IPS DF 6.9 (cell line): ENCODE measurements around the gene LYRM7.

Experiments
- DNase-seq: peaks from one replicate; pipeline ENCODE4 v3.0.0-alpha.2; 2013; ENCODE audit warnings: low read depth, low spot score
- H3K27ac ChIP-seq: one replicate; pipeline ENCODE4 v1.5.1; 2013; ENCODE audit warnings: low read length, control low read depth
- H3K27me3 ChIP-seq: 2 replicates; pipeline ENCODE4 v1.6.1; 2013; ENCODE audit warnings: mild to moderate bottlenecking, low read length; ENCODE audit not compliant: control insufficient read depth, insufficient read depth
- H3K36me3 ChIP-seq: 2 replicates; pipeline ENCODE4 v1.6.1; 2013; ENCODE audit warnings: low read length; ENCODE audit not compliant: control insufficient read depth, insufficient read depth
- H3K4me1 ChIP-seq: 2 replicates; pipeline ENCODE4 v1.6.1; 2013; ENCODE audit warnings: low read length; ENCODE audit not compliant: control insufficient read depth, insufficient read depth
- H3K4me3 ChIP-seq: 2 replicates; pipeline ENCODE4 v1.5.1; 2013; ENCODE audit warnings: mild to moderate bottlenecking, low read length
- H3K9me3 ChIP-seq: 2 replicates; pipeline ENCODE4 v1.6.1; 2013; ENCODE audit warnings: low read length, inconsistent platforms; ENCODE audit not compliant: control insufficient read depth, insufficient read depth
- WGBS: extraction: QIAGEN DNeasy Blood & Tissue Kit; methylation state at CpG from one replicate; pipeline ENCODE4 v1.1.7; 2013; ENCODE audit warnings: mixed read lengths, missing lambda C conversion rate; ENCODE audit not compliant: insufficient read length, insufficient coverage; 5-methylcytosine and 5-hydroxymethylcytosine counted together

The LYRM7 gene

GRCh38 chr5:131204964-131205363 is 34.2 kb downstream of the LYRM7 start:
- no CpG with 5 or more reads among the region's 2 CpGs for WGBS
- no peaks in the 10 kb centered on the region for H3K36me3 ChIP-seq

GRCh38 chr5:131206061-131206460 is 35.3 kb downstream of the LYRM7 start:
- no peaks in the 10 kb centered on the region for H3K9me3 ChIP-seq
- no peaks in the 10 kb centered on the region for H3K4me1 ChIP-seq
- no peak for DNase-seq
- WGBS, result no CpG with 5 or more reads among the region's 2 CpGs
- no peaks in the 10 kb centered on the region for H3K36me3 ChIP-seq
- no peak overlapping the region for H3K27ac ChIP-seq
- H3K27me3 ChIP-seq, result no peaks in the 10 kb centered on the region
- no peak overlapping the region for H3K4me3 ChIP-seq

More at GRCh38 chr5:131204964-131205363, 34.2 kb downstream of the LYRM7 start:
- Histone ChIP-seq H3K27me3 (no peaks in the 10 kb centered on the region), H3K9me3 (no peaks in the 10 kb centered on the region), H3K4me3 (no peak overlapping the region), H3K27ac (no peak overlapping the region), H3K4me1 (no peaks in the 10 kb centered on the region)
- DNase-seq, result no peak

- no peaks in the 10 kb centered on the region for H3K27me3 ChIP-seq
- H3K36me3 ChIP-seq, result no peaks in the 10 kb centered on the region
- DNase-seq, result no peak
- H3K9me3 ChIP-seq, result no peaks in the 10 kb centered on the region
- WGBS, result no CpG with 5 or more reads among the region's 1 CpG
- H3K4me1 ChIP-seq, result no peaks in the 10 kb centered on the region
- H3K4me3 ChIP-seq, result no peak overlapping the region
- no peak overlapping the region for H3K27ac ChIP-seq
Measured at GRCh38 chr5:131206772-131207171, 36.0 kb downstream of the LYRM7 start.

- Histone ChIP-seq H3K4me1 (no peaks in the 10 kb centered on the region), H3K36me3 (no peaks in the 10 kb centered on the region), H3K27me3 (no peaks in the 10 kb centered on the region), H3K27ac (no peak overlapping the region), H3K4me3 (no peak overlapping the region), H3K9me3 (no peaks in the 10 kb centered on the region)
- no CpG with 5 or more reads among the region's 1 CpG for WGBS
- no peak for DNase-seq
Measured at GRCh38 chr5:131209175-131209505, 38.4 kb downstream of the LYRM7 start.

GRCh38 chr5:131209506-131210150 is 38.9 kb downstream of the LYRM7 start:
- no peaks in the 10 kb centered on the region for H3K4me1 ChIP-seq
- H3K27me3 ChIP-seq, result no peaks in the 10 kb centered on the region
- no peak overlapping the region for H3K27ac ChIP-seq
- WGBS, result no CpG with 5 or more reads among the region's 6 CpGs
- no peaks in the 10 kb centered on the region for H3K36me3 ChIP-seq
- no peaks in the 10 kb centered on the region for H3K9me3 ChIP-seq
- H3K4me3 ChIP-seq, result no peak overlapping the region
- no peak for DNase-seq

- H3K4me3 ChIP-seq, result no peak overlapping the region
- no peaks in the 10 kb centered on the region for H3K9me3 ChIP-seq
- no peak for DNase-seq
- H3K4me1 ChIP-seq, result no peaks in the 10 kb centered on the region
- no peak overlapping the region for H3K27ac ChIP-seq
- H3K36me3 ChIP-seq, result no peaks in the 10 kb centered on the region
- H3K27me3 ChIP-seq, result no peaks in the 10 kb centered on the region
Measured at GRCh38 chr5:131210151-131210510, 39.4 kb downstream of the LYRM7 start.

- no peak overlapping the region for H3K4me3 ChIP-seq
- no peak overlapping the region for H3K27ac ChIP-seq
Measured at GRCh38 chr5:131211669-131212068, 40.9 kb downstream of the LYRM7 start.

GRCh38 chr5:131212471-131213021 is 41.8 kb downstream of the LYRM7 start:
- Histone ChIP-seq H3K4me1 (no peaks in the 10 kb centered on the region), H3K27ac (no peak overlapping the region), H3K36me3 (no peaks in the 10 kb centered on the region), H3K27me3 (no peaks in the 10 kb centered on the region), H3K4me3 (no peak overlapping the region), H3K9me3 (no peaks in the 10 kb centered on the region)
- WGBS, result no CpG with 5 or more reads among the region's 5 CpGs
- DNase-seq, result no peak

More at GRCh38 chr5:131211669-131212068, 40.9 kb downstream of the LYRM7 start:
- H3K27me3 ChIP-seq, result no peaks in the 10 kb centered on the region
- no peaks in the 10 kb centered on the region for H3K4me1 ChIP-seq
- no peak for DNase-seq
- no peaks in the 10 kb centered on the region for H3K36me3 ChIP-seq
- no CpG with 5 or more reads among the region's 5 CpGs for WGBS
- H3K9me3 ChIP-seq, result no peaks in the 10 kb centered on the region

- Histone ChIP-seq H3K27ac (no peak overlapping the region), H3K4me3 (no peak overlapping the region), H3K27me3 (no peaks in the 10 kb centered on the region), H3K36me3 (no peaks in the 10 kb centered on the region), H3K9me3 (no peaks in the 10 kb centered on the region), H3K4me1 (no peaks in the 10 kb centered on the region)
- WGBS, result no CpG with 5 or more reads among the region's 3 CpGs
- DNase-seq, result no peak
Measured at GRCh38 chr5:131214609-131215227, 44.0 kb downstream of the LYRM7 start.

GRCh38 chr5:131217791-131218190 is 47.0 kb downstream of the LYRM7 start:
- DNase-seq, result no peak
- no CpG with 5 or more reads among the region's 4 CpGs for WGBS
- no peaks in the 10 kb centered on the region for H3K27me3 ChIP-seq
- H3K27ac ChIP-seq, result no peak overlapping the region
- H3K9me3 ChIP-seq, result no peaks in the 10 kb centered on the region
- no peaks in the 10 kb centered on the region for H3K4me1 ChIP-seq
- no peak overlapping the region for H3K4me3 ChIP-seq
- no peaks in the 10 kb centered on the region for H3K36me3 ChIP-seq

- Histone ChIP-seq H3K36me3 (no peaks in the 10 kb centered on the region), H3K27me3 (no peaks in the 10 kb centered on the region), H3K27ac (no peak overlapping the region), H3K9me3 (no peaks in the 10 kb centered on the region), H3K4me3 (no peak overlapping the region), H3K4me1 (no peaks in the 10 kb centered on the region)
- DNase-seq, result no peak
- no CpG with 5 or more reads among the region's 4 CpGs for WGBS
Measured at GRCh38 chr5:131218392-131218791, 47.6 kb downstream of the LYRM7 start.
